Tibial nerve (tissue), 3 donors: ENCODE measurements around the gene AHCYL2.

Experiments
- CTCF ChIP-seq, 5 experiments: fragments of 200-600 bp in 3 of 5; fragments of 450-650 bp in 2 of 5; sonication (generic) in 3 of 5; IDR thresholded peaks; one replicate each; pipeline ENCODE4 v1.5.1; 2016 to 2019; ENCODE audit warnings: antibody characterized with exemption in 5 of 5, mild to moderate bottlenecking in 3 of 5, moderate library complexity in 2 of 5
- POLR2A ChIP-seq, 2 donors: fragments of 450-650 bp; IDR thresholded peaks; one replicate each; pipeline ENCODE4 v1.6.1; 2017; ENCODE audit warnings: antibody characterized with exemption in 2 of 2, mild to moderate bottlenecking in 2 of 2, moderate library complexity in 2 of 2

DNA sequence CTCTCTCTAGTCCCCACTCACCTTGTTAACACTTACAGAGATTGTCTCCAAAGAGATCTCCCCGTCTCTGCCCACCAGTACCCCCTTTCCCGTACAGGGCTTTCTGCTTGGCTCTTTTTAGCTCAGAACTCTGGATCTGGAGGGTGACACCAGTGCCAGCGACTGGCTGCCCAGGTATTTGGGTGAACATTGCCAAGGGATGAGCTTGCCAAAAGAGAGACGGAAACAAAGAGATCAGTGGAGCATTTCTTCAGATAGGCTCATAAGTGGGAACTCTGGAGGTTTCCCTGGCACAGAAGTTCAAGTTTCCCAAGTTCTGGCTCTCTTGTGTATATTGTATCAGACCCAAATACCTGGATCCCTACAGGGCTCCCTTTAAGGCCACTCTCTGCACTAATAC, 239.4 kb downstream of the AHCYL2 start:
- TF ChIP-seq CTCF (IDR thresholded peaks at IDR 0.05), result no peak
- TF ChIP-seq POLR2A (IDR thresholded peaks at IDR 0.05), result no peak
